K562 (cell line): ENCODE measurements around the gene LPAR2. TPM values are rescaled to one million over a fixed set of nuclear protein-coding genes. Genes with fewer than 3 reads are reported as not detected.

ENCODE experiments used
- CBX5 ChIP-seq: IDR thresholded peaks from 2 replicates; pipeline ENCODE4 v1.6.1; 2014; ENCODE audit warnings: low read depth, borderline replicate concordance
- DDX20 ChIP-seq: fragments of 450-650 bp; IDR thresholded peaks from 2 replicates; pipeline ENCODE4 v1.6.1; 2016; ENCODE audit warnings: missing genetic modification characterization, low read depth, mild to moderate bottlenecking, missing compliant biosample characterization, moderate library complexity
- LEF1 ChIP-seq: fragments of 450-650 bp; IDR thresholded peaks from 2 replicates; pipeline ENCODE4 v1.6.1; 2016; ENCODE audit warnings: mild to moderate bottlenecking
- MGA ChIP-seq: fragments of 450-650 bp; IDR thresholded peaks from 2 replicates; pipeline ENCODE4 v1.6.1; 2016; ENCODE audit warnings: mild to moderate bottlenecking, moderate library complexity
- SOX6 ChIP-seq: fragments of 450-650 bp; IDR thresholded peaks from 2 replicates; pipeline ENCODE4 v1.6.1; 2014; ENCODE audit warnings: mild to moderate bottlenecking
- TFAP4 ChIP-seq: sonication (generic); formaldehyde crosslinking; IDR thresholded peaks from 2 replicates; pipeline ENCODE4 v1.8.0; 2022; ENCODE audit warnings: missing genetic modification reagents, mild to moderate bottlenecking, moderate library complexity, borderline replicate concordance
- THRAP3 ChIP-seq: fragments of 450-650 bp; IDR thresholded peaks from 2 replicates; pipeline ENCODE4 v1.6.1; 2016; ENCODE audit warnings: mild to moderate bottlenecking, inconsistent platforms, borderline replicate concordance
- ZNF408 ChIP-seq: fragments of 250-450 bp; sonication (Bioruptor Pico); IDR thresholded peaks from 2 replicates; pipeline ENCODE4 v1.4.0; 2020; ENCODE audit warnings: low read depth, mild to moderate bottlenecking, moderate library complexity
- ZNF76 ChIP-seq: fragments of 250-450 bp; sonication (Bioruptor Pico); IDR thresholded peaks from 2 replicates; pipeline ENCODE4 v1.4.0; 2020; ENCODE audit warnings: mild to moderate bottlenecking, moderate library complexity, borderline replicate concordance
- polyA plus RNA-seq, 8 experiments: library from polyadenylated mRNA; depleted of rRNA in 4 of 8; stranded (reverse) in 5 of 8; unstranded in 3 of 8; fragments of >200 nt; fragmentation: Nextera tagmentation in 2 of 8; fragmentation: Illumina TruSeq in 1 of 8; extraction: Ambion mirVana in 2 of 8; extraction: Trizol in 1 of 8; gene quantifications; 2 replicates each; pipeline versions ENCODE4 v1.2.1 to v1.2.3, GENCODE V29; 2011 to 2014; ENCODE audit warnings: inconsistent platforms in 1 of 8, missing spikeins in 1 of 8
- total RNA-seq, 7 experiments: library from RNA; depleted of rRNA in 6 of 7; stranded (reverse); fragments of >200 nt in 6 of 7; fragmentation: Illumina TruSeq in 2 of 7; extraction: Trizol in 2 of 7; gene quantifications; 2 replicates each; pipeline versions ENCODE4 v1.2.1 to v1.2.3, GENCODE V29; 2011 to 2021; ENCODE audit warnings: low replicate concordance in 1 of 7
- TF ChIP-seq, protein P1 (sequence below), 3 experiments: fragments of 200-800 bp in 1 of 3; sonication (Bioruptor generic) in 1 of 3; sonication (generic) in 1 of 3; formaldehyde crosslinking in 1 of 3; IDR thresholded peaks; 2 replicates each; pipeline versions ENCODE4 v1.6.1 to v1.8.0; 2016 to 2022; ENCODE audit warnings: mild to moderate bottlenecking in 2 of 3, missing compliant biosample characterization in 2 of 3, missing genetic modification characterization in 2 of 3, missing genetic modification reagents in 1 of 3
- TF ChIP-seq, protein P2 (sequence below): fragments of 200-800 bp; sonication (Bioruptor generic); IDR thresholded peaks from 2 replicates; pipeline ENCODE4 v1.6.1; 2017; ENCODE audit warnings: missing genetic modification characterization, missing compliant biosample characterization

LPAR2 gene
- total and polyA plus RNA-seq, 9 of the 15 experiments (the other 6 are each of a cell fraction or from before 2014, with no cell fraction given) = 0.63 to 13.8 (median 4.4) TPM

- TF ChIP-seq MGA = peak; percentile 50
- TF ChIP-seq DDX20 (tag) = no peak
- no peak for TF ChIP-seq ZNF76 (CRISPR knock-in tag)
- no peak for TF ChIP-seq SOX6
- 0 out of 2 replicates have a peak, but pooled peaks have one; percentile 20 for TF ChIP-seq LEF1
- peak; percentile 52; the same call in 1 of the 2 replicates for TF ChIP-seq TFAP4 (CRISPR knock-in tag)
- 0 out of 2 replicates have a peak, but pooled peaks have one; percentile 28 for TF ChIP-seq CBX5
- TF ChIP-seq ZNF408 (CRISPR knock-in tag) = no peak
- TF ChIP-seq, protein P1, sequence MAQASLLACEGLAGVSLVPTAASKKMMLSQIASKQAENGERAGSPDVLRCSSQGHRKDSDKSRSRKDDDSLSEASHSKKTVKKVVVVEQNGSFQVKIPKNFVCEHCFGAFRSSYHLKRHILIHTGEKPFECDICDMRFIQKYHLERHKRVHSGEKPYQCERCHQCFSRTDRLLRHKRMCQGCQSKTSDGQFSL (CRISPR knock-in tag; IDR thresholded peaks at IDR 0.05) = no peak
- TF ChIP-seq, protein P1 (tag; IDR thresholded peaks at IDR 0.05) = no peak
- TF ChIP-seq THRAP3 = no peak
- TF ChIP-seq, protein P2, sequence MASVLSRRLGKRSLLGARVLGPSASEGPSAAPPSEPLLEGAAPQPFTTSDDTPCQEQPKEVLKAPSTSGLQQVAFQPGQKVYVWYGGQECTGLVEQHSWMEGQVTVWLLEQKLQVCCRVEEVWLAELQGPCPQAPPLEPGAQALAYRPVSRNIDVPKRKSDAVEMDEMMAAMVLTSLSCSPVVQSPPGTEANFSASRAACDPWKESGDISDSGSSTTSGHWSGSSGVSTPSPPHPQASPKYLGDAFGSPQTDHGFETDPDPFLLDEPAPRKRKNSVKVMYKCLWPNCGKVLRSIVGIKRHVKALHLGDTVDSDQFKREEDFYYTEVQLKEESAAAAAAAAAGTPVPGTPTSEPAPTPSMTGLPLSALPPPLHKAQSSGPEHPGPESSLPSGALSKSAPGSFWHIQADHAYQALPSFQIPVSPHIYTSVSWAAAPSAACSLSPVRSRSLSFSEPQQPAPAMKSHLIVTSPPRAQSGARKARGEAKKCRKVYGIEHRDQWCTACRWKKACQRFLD = no peak
Observed at GRCh38 chr19:19668230-19669012, 40.4 kb upstream of the LPAR2 start, which contains the start of gene ZNF101 (continued).
